T-helper 2 cell (primary cell): ENCODE measurements around the gene SLC52A3.
"Not testable (repeated sequence)": the region's sequence is repeated elsewhere in the genome, so short reads cannot be mapped to it uniquely, and the experiment has no call there.

Experiments used
- DNase-seq, 5 experiments: peaks; one replicate each; pipeline versions ENCODE4 v3.0.0 to v3.0.0-alpha.2; 2012 to 2022

Gene SLC52A3

DNA sequence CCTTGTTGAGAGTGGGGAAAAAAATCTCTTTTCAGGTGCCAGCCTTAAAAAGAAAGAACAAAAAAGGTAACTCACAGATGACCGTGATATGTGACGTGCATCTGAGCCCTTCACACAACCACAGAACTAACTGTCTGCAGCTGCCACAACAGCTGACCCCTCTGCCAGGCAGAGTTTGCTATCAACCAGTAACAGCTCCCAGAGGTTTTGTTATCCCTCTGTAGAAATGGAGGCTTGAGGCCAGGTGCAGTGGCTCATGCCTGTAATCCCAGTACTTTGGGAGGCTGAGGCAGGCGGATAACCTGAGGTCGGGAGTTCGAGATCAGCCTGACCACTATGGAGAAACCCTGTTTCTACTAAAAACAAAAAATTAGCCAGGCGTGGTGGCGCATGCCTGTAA is 42.8 kb downstream of the SLC52A3 start:
- DNase-seq, result no peak

DNA sequence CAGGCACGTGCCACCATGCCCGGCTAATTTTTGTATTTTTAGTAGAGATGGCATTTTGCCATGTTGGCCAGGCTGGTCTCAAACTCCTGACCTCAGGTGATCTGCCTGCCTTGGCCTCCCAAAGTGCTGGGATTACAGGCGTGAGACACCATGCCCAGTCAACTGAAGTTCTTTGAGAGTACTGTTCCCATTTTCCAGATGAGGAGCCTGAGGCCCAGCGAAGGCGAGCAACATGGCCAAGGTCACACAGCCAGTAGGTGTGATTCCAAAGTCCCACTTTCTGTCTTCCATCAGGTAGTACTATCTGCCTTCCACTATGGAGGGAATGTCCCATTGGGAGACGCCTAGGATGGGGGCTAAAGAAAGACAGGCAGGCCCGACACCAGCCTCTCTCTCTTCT is 43.5 kb downstream of the SLC52A3 start:
- DNase-seq, result not testable (repeated sequence)

DNA sequence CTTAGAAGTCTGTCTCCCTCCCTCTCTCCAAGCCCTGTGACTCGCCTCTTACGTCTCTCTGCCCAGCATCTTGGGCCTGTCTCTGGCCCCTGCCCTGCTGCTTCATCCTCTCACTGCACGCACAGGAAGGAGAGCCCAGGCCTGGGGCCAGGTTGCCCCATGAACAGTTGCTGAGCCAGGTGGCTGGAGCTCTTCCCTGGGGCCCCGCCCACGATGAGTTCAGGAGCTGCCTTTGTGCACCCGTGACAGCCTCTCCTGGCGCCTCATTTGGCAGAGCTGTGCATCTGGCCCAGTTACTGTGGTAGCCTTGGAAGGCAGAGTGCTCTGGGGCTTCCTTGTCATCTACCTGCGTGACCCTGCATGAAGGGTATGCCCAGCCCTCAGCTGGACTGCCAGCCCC is 44.5 kb downstream of the SLC52A3 start:
- no peak for DNase-seq

DNA sequence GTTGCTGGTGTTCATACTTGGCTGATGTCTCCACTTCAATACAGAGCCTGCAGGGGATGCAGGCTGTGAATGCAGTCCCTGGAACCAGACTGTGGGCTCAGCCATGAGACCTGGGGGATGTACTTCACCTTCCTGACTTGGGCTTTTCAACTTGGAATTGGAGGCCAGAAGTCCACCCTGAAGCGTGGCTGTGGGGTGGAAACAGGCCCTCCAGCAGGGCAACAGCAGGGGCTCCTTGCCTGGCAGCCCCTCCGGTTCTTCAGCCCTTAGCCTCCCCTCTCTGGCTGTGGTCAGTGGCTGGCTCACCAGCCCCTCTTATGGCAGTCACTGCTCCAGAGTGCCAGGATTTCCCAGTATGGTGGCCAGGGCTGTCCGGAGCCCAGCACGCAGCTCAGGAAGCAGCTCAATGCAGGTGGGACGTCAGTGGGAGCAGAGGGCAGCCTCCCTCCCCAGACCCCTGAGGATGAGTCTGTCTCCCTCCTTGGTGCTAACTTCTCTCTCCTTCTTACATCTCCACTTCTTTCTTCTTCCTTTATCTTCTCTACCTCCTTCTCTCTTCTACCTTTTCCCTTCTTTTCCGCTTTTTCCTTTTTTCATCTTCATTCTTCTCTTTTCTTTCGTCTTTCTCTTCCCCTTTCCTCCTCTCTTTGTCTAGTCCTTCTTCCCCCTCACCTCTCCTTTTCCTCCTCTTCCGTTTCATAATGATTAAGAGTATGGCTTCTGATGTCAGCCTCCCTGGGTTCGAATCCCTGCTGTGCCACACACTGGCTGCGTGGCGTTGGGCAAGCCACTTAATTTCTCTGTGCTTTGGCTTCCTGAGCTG is 45.3 kb downstream of the SLC52A3 start:
- DNase-seq, result no peak

DNA sequence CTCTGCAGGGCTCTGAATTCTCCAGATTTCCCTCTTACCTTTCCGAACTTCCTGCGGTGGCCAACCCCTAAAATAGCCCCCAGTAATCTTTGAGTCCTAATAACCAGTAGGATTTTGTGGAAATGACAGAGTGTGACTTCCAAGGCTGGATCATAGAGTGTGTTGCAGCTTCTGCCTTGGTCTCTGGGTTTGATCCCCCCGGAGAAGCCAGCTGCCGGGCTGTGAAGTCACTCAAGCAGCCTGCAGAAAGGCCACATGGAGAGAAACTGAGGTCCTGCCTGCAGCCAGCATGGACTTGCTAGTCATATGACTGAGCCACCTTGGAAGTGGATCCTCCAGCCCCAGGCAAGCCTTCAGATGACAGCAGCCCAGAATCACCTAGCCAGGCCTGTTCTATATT is 46.4 kb downstream of the SLC52A3 start:
- DNase-seq, result no peak

DNA sequence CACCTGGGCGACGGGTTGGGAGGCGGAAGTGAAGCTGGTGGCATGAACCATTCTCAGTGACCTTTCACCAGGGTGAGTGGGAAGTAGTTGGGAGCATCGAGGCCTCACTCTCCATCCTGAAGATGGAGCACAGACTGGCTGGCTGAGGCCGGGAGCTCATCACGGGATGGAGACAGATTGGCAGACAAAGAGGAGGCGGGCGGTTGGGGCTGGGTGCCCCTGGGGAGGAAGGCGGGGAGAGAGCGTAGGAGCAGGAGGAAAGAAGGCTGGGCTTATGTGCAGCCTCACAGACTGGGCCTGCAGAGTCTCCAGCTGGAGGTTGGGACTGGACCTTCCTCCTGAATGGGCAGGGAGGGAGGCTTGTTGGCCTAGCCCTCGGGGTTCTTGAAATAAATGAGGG is 48.5 kb downstream of the SLC52A3 start:
- DNase-seq, result no peak

DNA sequence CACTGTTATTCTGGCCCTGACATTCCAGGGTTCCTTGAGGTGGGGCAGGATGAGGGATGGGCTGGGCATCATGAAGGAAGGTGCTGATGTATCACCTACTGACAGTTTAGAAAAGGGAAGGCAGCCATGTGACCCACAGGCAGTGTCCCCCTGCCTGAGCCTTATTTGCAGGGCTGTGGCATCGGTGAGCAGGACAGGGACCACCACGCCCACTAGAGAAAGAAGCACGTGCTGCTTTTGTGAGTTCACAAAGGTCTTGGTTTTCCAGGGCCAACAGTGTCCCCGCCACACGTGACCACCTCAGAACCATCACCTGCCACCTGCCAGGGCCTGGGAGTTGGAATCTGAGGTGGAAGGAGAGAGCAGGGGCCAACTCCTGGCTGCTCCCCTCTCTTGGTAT is 49.2 kb downstream of the SLC52A3 start:
- DNase-seq, result no peak

DNA sequence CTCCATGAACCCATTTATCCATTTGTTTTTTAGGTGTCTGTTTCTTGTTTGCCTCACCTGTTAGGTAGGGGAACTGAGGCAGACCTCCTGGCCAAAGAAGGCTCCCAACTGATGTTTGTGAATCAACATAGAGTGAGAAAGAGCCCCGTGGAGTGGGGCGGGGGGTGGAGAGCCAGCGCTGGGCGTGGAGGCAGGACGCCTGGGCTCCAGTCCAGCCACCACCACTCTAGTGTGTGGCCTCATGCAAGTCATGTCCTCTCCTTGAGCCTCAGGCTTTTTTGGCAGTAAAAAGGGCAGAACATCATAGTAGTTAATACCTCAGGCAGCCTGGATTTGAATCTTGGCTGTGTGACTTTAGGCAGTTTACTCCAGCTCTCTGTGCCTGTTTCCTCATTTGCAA is 50.5 kb downstream of the SLC52A3 start:
- DNase-seq, result no peak

DNA sequence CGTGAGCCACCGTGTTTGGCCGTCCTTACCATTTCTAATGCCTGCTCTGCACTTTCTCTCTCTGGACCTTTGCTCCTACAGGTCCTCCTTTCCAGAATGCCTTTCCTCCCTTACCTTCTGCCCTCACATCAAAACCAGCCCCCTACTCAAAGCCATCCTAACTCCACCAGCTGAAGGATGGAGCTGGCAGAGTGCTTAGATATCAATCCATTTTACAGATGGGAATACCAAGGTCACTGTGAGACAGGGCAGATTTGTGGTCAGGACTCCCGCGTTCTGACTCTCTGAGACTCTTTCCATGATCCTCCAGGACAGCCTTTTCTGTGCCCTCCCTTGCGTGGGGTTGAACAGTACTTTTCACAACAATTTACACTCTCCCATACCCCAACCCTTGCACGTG is 51.0 kb downstream of the SLC52A3 start:
- no peak for DNase-seq

DNA sequence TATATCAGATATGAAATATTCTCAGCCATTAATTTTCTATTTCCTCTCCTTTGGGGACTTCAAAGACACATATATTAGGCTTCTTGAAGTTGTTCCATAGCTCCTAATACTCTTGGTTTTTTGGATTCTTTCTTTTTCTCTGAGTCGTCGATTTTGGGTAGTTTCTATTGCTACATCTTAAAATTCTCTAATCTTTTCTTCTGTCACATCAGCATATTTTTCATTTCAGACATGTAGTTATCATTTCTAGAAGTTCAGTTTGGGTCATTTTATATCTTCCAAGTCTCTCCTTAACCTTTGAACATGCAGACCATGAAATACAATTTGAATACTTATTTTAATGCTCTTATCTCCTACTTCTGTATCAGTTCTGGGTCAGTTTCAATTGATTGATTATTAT is 53.8 kb downstream of the SLC52A3 start:
- DNase-seq, result no peak

DNA sequence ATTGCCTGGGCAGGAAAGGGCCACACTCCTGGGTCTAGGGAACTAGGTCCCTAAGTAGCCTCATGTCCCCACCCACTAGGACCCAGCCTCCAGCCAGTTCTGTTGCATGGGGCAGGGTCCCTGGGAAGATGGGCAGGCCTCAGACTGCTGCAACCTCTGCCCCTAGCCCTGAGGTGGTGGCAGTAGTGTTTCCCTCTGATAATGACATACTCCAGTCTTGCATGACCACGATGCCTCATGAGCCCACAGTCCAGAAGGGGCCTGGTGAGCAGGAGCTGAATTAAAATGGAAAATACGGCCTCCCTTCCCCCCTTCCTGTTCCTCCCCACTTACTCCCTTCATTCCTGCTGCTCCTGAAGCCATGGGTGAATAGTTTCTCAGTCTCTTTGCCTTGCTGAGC is 56.7 kb downstream of the SLC52A3 start:
- no peak for DNase-seq

DNA sequence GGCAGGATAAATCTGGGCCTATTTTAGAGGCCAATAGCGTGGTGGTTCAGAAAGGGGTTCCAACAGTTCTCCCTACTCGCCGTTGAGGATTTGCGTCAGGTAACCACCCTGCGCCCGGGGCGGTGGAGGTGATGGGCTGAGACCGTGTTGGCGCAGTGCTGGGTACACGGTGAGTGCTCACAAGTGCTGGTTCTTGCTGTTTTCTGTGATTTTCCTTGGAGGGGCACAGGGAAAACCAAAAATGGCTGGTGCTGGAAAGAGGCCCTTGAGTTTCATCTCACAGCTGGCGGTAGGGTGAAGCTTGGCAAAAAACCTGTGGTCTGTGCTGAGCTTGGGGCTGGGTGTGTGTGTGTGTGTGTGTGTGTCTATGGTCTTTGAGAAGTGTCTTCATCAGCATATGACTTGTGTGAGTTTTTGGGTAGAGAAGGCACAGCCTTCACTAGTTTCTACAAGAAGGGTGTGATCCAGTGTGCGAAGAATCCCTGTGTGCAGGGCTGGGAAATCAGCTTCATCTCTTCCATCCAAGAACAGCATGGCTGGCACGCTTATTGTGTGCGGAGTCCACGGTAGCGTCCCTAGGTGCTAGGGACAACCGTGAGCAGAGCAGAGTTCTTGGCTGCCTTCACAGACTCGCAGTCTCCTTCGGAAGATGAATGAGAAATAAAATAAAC is 57.4 kb downstream of the SLC52A3 start:
- DNase-seq, result no peak
